Osteocyte (in vitro differentiated cells): Measurements from ENCODE around the gene ERLIN1. TPM values are rescaled to one million over a fixed set of nuclear protein-coding genes. Genes with fewer than 3 reads are reported as not detected.
A peak's percentile ranks its signal among the peaks of the same experiment; 100 is the strongest.

Experiments used
- DNase-seq: peaks from one replicate; pipeline ENCODE4 v3.0.0; 2021; ENCODE audit warnings: mixed read lengths; ENCODE audit not compliant: unreplicated experiment; ENCODE audit errors: extremely low spot score
- H3K27ac Mint-ChIP-seq: one replicate; pipeline ENCODE4 v1.8.0; 2021; ENCODE audit warnings: mild to moderate bottlenecking, mixed read lengths; ENCODE audit not compliant: unreplicated experiment
- H3K27me3 Mint-ChIP-seq: one replicate; pipeline ENCODE4 v1.8.0; 2021; ENCODE audit warnings: mixed read lengths; ENCODE audit not compliant: unreplicated experiment
- H3K36me3 Mint-ChIP-seq: one replicate; pipeline ENCODE4 v1.8.0; 2021; ENCODE audit warnings: mixed read lengths; ENCODE audit not compliant: unreplicated experiment
- H3K4me1 Mint-ChIP-seq: one replicate; pipeline ENCODE4 v1.8.0; 2021; ENCODE audit warnings: mixed read lengths; ENCODE audit not compliant: unreplicated experiment
- H3K4me3 Mint-ChIP-seq: one replicate; pipeline ENCODE4 v1.8.0; 2021; ENCODE audit warnings: mild to moderate bottlenecking, moderate library complexity, mixed read lengths; ENCODE audit not compliant: unreplicated experiment
- H3K9me3 Mint-ChIP-seq: one replicate; pipeline ENCODE4 v1.8.0; 2021; ENCODE audit warnings: mixed read lengths; ENCODE audit not compliant: unreplicated experiment
- total RNA-seq: library from RNA; stranded (reverse); gene quantifications from 2 replicates; pipeline ENCODE4 v1.2.1, GENCODE V29; 2021
- TF ChIP-seq, protein P1 (sequence below): fragments of 200-600 bp; sonication (generic); IDR thresholded peaks from 2 replicates; pipeline ENCODE4 v1.5.0; 2021; ENCODE audit warnings: antibody characterized with exemption, mild to moderate bottlenecking, moderate library complexity

ERLIN1 gene
- total RNA-seq, 1 donor from 2014 or later, result 28.2 TPM

DNA sequence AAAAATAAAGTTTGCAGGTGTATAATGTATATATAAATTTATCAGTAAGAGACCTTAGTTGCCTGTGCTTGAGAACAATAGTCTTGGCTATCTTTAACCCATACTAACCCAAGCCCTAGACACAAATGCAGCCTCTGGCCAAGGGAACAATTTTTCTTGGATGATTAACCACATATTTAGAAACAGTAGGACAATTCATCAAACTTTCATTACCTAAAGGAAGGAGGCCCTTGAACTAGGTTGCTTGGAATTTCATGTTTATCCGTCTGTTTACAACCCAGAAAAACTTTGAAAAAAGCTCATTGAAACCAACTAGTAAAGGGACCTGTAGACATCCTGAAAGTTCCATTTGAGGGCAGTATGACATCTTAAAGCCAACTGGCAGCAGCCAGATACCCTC, 8.9 kb upstream of the ERLIN1 start:
- no peaks in the 10 kb centered on the region for H3K4me1 Mint-ChIP-seq
- H3K27me3 Mint-ChIP-seq, result no peaks in the 10 kb centered on the region
- no peaks in the 10 kb centered on the region for H3K9me3 Mint-ChIP-seq
- DNase-seq, result no peak
- H3K27ac Mint-ChIP-seq, result no peak overlapping the region
- no peak overlapping the region for H3K4me3 Mint-ChIP-seq
- peaks cover 48% of the 10 kb centered on the region for H3K36me3 Mint-ChIP-seq
- TF ChIP-seq, protein P1, sequence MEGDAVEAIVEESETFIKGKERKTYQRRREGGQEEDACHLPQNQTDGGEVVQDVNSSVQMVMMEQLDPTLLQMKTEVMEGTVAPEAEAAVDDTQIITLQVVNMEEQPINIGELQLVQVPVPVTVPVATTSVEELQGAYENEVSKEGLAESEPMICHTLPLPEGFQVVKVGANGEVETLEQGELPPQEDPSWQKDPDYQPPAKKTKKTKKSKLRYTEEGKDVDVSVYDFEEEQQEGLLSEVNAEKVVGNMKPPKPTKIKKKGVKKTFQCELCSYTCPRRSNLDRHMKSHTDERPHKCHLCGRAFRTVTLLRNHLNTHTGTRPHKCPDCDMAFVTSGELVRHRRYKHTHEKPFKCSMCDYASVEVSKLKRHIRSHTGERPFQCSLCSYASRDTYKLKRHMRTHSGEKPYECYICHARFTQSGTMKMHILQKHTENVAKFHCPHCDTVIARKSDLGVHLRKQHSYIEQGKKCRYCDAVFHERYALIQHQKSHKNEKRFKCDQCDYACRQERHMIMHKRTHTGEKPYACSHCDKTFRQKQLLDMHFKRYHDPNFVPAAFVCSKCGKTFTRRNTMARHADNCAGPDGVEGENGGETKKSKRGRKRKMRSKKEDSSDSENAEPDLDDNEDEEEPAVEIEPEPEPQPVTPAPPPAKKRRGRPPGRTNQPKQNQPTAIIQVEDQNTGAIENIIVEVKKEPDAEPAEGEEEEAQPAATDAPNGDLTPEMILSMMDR, result no peak

DNA sequence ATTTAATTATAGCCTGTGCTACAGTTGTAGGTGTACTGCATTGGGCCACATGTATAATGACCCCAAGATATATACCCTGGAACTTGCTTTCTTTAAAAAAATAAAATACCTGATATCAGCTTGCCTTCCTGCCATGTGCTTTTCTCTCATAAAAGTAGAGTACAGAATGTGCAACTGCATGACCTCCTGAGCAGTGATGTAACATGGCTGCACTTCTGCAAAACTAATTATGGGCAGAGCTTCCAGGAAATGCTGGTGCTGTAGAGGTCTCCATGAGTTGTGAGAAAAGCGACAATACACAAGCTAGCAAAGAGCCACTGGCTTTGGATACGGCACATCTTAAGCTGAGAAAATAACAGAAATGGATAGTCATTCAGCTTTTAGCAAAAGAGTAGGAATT, 6.5 kb upstream of the ERLIN1 start:
- no peaks in the 10 kb centered on the region for H3K27me3 Mint-ChIP-seq
- no peaks in the 10 kb centered on the region for H3K9me3 Mint-ChIP-seq
- H3K4me1 Mint-ChIP-seq, result peaks cover 4% of the 10 kb centered on the region
- TF ChIP-seq, protein P1, result no peak
- no peak overlapping the region for H3K27ac Mint-ChIP-seq
- peaks cover 32% of the 10 kb centered on the region for H3K36me3 Mint-ChIP-seq
- no peak overlapping the region for H3K4me3 Mint-ChIP-seq
- DNase-seq, result no peak

DNA sequence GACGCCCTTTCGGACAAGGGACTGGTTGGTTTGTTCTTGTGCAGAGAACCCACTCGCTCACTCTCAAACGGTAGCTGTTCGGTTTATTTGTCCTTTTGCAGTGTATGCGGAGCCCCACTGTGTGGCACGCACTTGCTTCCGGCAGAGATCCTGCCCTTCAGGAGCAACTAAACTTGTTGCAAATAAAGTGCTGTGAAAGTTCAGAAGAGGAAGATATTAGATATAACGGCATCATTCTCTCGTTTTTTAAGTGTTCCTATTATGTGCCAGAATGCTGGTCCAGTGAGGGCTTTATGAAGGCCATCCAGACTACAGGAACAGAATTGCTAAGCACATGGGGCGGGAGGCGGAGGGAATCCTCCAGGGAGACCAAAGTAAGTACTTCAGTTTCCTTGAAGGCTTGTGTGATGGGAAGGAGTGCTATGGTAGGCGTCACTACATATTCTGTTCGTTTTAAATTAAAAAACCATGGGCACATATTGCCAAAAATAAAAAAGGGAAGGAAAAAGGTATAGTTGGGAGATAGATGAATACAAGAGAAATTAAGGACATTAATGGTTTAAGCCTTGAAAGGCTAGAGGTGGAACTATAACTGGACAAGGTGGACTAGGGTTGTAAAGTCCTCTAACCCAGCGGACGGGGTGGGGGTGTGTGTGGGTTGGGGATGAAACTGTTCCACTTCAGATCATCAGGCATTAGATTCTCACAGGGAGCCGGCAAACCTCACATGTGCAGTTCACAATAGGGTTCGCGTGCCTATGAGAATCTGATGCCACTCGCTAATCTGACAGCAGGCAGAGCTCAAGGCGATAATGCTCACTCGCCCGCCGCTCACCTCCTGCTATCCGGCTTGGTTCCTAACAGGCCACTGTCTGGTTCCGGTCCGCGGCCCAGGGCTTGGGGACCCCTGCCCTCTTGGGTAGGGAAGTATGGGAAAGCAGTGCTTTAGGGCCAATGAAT, 704 bp upstream of the ERLIN1 start:
- Mint-ChIP-seq H3K4me3 (peak overlapping the region; percentile 94), H3K4me1 (peaks cover 29% of the 10 kb centered on the region), H3K27ac (peak overlapping the region; percentile 93), H3K36me3 (peaks cover 18% of the 10 kb centered on the region), H3K9me3 (no peaks in the 10 kb centered on the region), H3K27me3 (no peaks in the 10 kb centered on the region)
- DNase-seq, result no peak
- TF ChIP-seq, protein P1, result no peak

DNA sequence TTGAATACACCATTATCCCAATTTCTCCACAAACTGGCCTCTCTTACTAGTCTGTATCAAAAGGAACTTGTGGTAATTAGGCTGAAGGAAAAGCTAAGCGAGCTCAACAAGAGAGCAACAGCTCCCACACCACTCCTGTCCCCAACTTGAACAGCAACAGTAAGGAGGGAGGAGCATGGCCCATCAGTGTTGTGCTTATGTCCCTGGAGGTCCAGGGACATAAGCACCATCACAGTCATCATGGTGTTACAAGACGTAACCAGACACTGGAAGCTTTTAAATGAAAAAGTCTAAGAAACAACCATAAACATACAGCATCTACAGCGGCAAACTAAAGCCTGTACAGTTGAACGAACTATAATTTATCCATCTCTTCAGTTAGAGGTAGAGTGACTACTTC, 989 bp downstream of the ERLIN1 start:
- Mint-ChIP-seq H3K27ac (peak overlapping the region; percentile 93), H3K36me3 (peaks cover 7% of the 10 kb centered on the region), H3K4me3 (peak overlapping the region; percentile 94), H3K27me3 (no peaks in the 10 kb centered on the region), H3K4me1 (peaks cover 29% of the 10 kb centered on the region), H3K9me3 (no peaks in the 10 kb centered on the region)
- DNase-seq, result no peak
- TF ChIP-seq, protein P1, result no peak

DNA sequence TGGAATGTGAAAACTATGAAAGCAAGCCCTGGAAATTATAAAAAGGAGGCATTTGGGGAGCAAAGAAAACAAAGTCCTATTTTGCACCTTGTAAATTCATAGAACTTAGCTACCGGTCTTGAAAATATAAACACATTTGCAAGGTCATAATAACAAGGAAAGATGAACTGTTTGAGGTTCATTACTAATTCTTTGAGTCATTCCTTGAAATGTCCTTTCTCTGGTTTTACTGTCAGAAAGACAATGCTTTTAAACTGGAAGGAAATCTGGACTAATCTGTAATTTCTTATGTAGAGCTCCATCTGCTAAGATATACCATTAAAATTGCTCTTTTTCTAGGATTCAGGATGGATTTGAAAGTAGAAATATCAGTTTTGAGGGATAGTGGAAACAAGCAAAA, 1.4 kb downstream of the ERLIN1 start:
- no peak for DNase-seq
- TF ChIP-seq, protein P1, result no peak
- Mint-ChIP-seq H3K4me3 (peak overlapping the region; percentile 94), H3K27me3 (no peaks in the 10 kb centered on the region), H3K4me1 (peaks cover 29% of the 10 kb centered on the region), H3K27ac (peak overlapping the region; percentile 93), H3K36me3 (peaks cover 7% of the 10 kb centered on the region), H3K9me3 (no peaks in the 10 kb centered on the region)
